ENCODE results near the gene ZNF423.
"Not testable (repeated sequence)": the region's sequence is repeated elsewhere in the genome, so short reads cannot be mapped to it uniquely, and the experiment has no call there.

Gene ZNF423

GRCh38 chr16:49696414-49697101 lies 159.4 kb downstream of the ZNF423 start:
- DNase-seq (ENCODE audit: low read depth in 2 of 2): no peak

- DNase-seq (ENCODE audit: low read depth in 2 of 2): no peak
Measured at GRCh38 chr16:49695782-49696413, 160.0 kb downstream of the ZNF423 start.

- DNase-seq (ENCODE audit: low read depth in 2 of 2): no peak
Measured at GRCh38 chr16:49693445-49693844, 162.5 kb downstream of the ZNF423 start.

- DNase-seq (ENCODE audit: low read depth in 2 of 2): no peak
Measured at GRCh38 chr16:49690778-49691177, 165.1 kb downstream of the ZNF423 start.

GRCh38 chr16:49688036-49688697 lies 167.7 kb downstream of the ZNF423 start:
- DNase-seq (ENCODE audit: low read depth in 2 of 2): no peak

GRCh38 chr16:49687476-49688002 lies 168.4 kb downstream of the ZNF423 start:
- DNase-seq (ENCODE audit: low read depth in 2 of 2): no peak

- no peak for DNase-seq (ENCODE audit: low read depth in 2 of 2)
Measured at GRCh38 chr16:49684696-49685095, 171.2 kb downstream of the ZNF423 start.

GRCh38 chr16:49682577-49683165 lies 173.2 kb downstream of the ZNF423 start:
- DNase-seq (ENCODE audit: low read depth in 2 of 2): no peak

GRCh38 chr16:49681217-49681883 lies 174.6 kb downstream of the ZNF423 start:
- no peak for DNase-seq (ENCODE audit: low read depth in 2 of 2)

GRCh38 chr16:49679095-49679494 lies 176.8 kb downstream of the ZNF423 start:
- no peak for DNase-seq (ENCODE audit: low read depth in 2 of 2)

GRCh38 chr16:49677661-49678060 lies 178.3 kb downstream of the ZNF423 start:
- DNase-seq (ENCODE audit: low read depth in 2 of 2): not testable (repeated sequence)

- DNase-seq (ENCODE audit: low read depth in 2 of 2): no peak
Measured at GRCh38 chr16:49675413-49675812, 180.5 kb downstream of the ZNF423 start.

GRCh38 chr16:49674990-49675389 lies 180.9 kb downstream of the ZNF423 start:
- no peak for DNase-seq (ENCODE audit: low read depth in 2 of 2)

- no peak for DNase-seq (ENCODE audit: low read depth in 2 of 2)
Measured at GRCh38 chr16:49674351-49674851, 181.5 kb downstream of the ZNF423 start.

GRCh38 chr16:49673442-49673841 lies 182.5 kb downstream of the ZNF423 start:
- no peak for DNase-seq (ENCODE audit: low read depth in 2 of 2)

- no peak for DNase-seq (ENCODE audit: low read depth in 2 of 2)
Measured at GRCh38 chr16:49672753-49673152, 183.2 kb downstream of the ZNF423 start.

GRCh38 chr16:49671333-49671732 lies 184.6 kb downstream of the ZNF423 start:
- no peak for DNase-seq (ENCODE audit: low read depth in 2 of 2)

GRCh38 chr16:49670627-49671026 lies 185.3 kb downstream of the ZNF423 start:
- DNase-seq (ENCODE audit: low read depth in 2 of 2): no peak

GRCh38 chr16:49665482-49666230 lies 190.3 kb downstream of the ZNF423 start:
- DNase-seq (ENCODE audit: low read depth in 2 of 2): no peak

- DNase-seq (ENCODE audit: low read depth in 2 of 2): no peak
Measured at GRCh38 chr16:49664221-49665215, 191.4 kb downstream of the ZNF423 start.
